Raji (cell line): ENCODE measurements around the gene CARD11.

Experiments used
- POLR2A ChIP-seq: IDR thresholded peaks from 2 replicates; pipeline ENCODE4 v1.6.1; 2011; ENCODE audit warnings: low read depth, low read length, control low read depth; ENCODE audit not compliant: insufficient read depth

The CARD11 gene

DNA sequence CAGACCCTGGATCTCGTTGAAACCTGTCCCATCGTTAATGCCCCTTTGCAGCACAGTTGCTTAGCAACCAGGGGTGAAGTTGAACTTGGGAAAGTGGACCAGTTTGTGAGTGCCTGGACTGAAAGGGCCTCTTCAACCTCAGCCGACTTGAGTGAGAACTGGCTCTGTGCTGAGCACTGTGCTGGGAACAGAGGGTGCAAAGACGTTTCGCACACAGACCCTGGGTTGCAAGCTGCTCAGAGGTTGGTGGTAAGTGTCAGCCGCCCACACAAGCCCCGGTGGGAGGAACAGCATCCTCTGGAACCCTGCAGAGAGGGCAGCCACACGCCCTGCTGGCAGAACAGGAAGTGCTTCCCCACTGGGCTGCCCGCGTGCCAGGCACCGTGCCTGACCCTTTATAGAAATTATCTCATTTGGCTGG is 89.2 kb downstream of the CARD11 start:
- no peak for TF ChIP-seq POLR2A

GRCh38 chr7:2953588-2954407 is 89.9 kb downstream of the CARD11 start:
- TF ChIP-seq POLR2A: no peak

DNA sequence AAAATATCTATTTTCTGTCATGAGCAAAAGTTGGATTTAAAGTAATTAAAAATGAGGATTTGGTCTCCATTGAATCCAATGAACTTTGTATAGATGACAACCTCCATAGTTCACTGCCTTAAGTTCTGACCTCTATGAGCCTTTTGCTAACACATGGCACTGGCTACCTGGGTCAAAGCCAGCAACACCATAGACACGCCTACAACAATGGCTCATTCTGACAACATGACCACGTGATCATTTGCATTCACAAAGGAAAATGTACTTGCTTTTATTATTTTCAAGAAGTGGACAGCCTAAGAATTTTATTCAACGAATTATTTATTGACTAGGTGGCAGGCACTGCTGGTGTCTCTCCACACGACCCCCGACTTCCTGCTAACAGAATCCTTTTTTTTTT is 90.6 kb downstream of the CARD11 start:
- TF ChIP-seq POLR2A: no peak

DNA sequence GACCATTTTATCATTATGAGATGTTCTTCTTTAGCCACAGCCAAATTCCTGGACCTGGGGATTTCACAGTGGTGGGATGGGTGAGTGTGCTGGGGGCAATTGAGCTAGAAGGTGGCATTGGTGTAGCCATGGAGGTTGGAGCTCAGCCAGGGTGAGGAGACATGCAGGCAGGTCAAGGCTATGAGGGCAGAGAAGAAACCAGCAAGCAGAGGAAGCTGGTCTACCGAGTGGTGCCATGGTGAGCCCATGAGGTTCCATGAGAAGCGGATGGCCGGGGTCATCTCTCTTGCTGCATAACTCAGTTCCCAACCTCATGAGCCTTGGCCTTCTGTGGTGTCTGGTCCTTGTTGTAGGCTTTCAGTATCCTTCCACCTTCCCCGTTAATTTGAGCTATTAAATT is 91.4 kb downstream of the CARD11 start:
- no peak for TF ChIP-seq POLR2A

DNA sequence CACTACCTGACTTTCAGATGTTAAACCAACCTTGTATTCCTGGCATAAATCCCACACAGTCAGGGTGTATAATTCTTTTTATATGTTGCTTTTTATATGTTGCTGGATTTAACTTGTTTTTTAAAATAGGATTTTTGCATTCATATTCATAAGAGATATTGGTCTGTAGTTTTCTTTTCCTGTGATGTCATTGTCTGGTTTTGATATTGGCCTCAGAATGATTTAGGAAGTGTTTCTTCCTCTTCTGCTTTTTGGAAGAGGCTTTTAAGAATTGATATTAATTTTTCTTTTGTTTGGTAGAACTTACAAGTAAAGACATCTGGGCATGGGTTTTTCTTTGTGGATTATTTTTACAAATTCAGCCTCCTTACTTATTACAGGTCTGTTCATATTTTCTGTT is 93.1 kb downstream of the CARD11 start:
- no peak for TF ChIP-seq POLR2A

GRCh38 chr7:2948749-2949148 is 94.9 kb downstream of the CARD11 start:
- no peak for TF ChIP-seq POLR2A

GRCh38 chr7:2947058-2947780 is 96.4 kb downstream of the CARD11 start:
- TF ChIP-seq POLR2A: no peak

DNA sequence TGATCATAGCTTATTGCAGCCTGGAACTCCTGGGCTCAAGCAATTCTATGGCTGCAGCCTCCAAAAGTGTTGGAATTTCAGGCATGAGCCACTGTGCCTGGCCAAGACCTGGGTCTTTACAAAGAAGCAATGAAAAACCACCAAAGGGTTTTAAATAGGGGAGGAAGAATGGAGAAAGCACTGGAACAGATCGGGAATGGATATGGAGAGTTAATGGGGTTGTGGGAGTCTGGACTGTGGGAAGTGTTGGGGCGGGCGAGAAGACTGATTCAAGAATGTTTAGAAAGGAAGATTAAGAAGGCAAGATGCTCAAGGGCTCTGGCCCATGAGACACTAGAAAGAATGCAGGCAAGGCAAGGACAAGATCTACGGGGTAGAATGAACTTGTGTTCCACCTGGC is 98.5 kb downstream of the CARD11 start:
- TF ChIP-seq POLR2A: no peak

DNA sequence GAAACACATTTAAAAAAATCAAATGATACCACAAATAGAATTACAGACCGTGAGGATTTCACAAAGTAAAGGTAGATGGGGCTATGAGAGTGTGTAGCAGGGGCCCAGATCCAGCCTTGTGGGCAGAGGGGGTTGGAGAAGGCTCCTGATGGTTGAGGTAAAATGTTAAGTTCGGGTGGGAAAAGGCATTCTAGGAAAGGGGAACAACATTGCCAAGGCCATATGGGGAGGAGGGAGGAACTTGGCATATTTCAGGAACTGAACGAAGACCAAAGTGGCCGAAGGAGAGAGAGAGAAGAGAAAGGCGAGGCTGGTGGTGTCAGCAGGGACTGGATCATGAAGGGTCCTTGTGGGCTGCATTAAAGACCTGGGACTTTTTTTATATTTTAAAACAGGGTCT is 98.9 kb downstream of the CARD11 start:
- TF ChIP-seq POLR2A: no peak

- TF ChIP-seq POLR2A: no peak
Measured at GRCh38 chr7:2943851-2944601, 99.6 kb downstream of the CARD11 start.

GRCh38 chr7:2941216-2941859 is 102.3 kb downstream of the CARD11 start:
- no peak for TF ChIP-seq POLR2A

- no peak for TF ChIP-seq POLR2A
Measured at GRCh38 chr7:2940466-2940865, 103.2 kb downstream of the CARD11 start.

- no peak for TF ChIP-seq POLR2A
Measured at GRCh38 chr7:2939193-2939885, 104.3 kb downstream of the CARD11 start.

- TF ChIP-seq POLR2A: no peak
Measured at GRCh38 chr7:2938514-2939192, 105.0 kb downstream of the CARD11 start.
